GM21737 (cell line): ENCODE results near the gene LSM10.

Experiments used
- ATAC-seq: cut with Tn5 transposase; IDR thresholded peaks from one replicate; pipeline ENCODE4 v1.9.1; 2021; ENCODE audit warnings: mild to moderate bottlenecking, moderate library complexity; ENCODE audit not compliant: unreplicated experiment

LSM10 gene

DNA sequence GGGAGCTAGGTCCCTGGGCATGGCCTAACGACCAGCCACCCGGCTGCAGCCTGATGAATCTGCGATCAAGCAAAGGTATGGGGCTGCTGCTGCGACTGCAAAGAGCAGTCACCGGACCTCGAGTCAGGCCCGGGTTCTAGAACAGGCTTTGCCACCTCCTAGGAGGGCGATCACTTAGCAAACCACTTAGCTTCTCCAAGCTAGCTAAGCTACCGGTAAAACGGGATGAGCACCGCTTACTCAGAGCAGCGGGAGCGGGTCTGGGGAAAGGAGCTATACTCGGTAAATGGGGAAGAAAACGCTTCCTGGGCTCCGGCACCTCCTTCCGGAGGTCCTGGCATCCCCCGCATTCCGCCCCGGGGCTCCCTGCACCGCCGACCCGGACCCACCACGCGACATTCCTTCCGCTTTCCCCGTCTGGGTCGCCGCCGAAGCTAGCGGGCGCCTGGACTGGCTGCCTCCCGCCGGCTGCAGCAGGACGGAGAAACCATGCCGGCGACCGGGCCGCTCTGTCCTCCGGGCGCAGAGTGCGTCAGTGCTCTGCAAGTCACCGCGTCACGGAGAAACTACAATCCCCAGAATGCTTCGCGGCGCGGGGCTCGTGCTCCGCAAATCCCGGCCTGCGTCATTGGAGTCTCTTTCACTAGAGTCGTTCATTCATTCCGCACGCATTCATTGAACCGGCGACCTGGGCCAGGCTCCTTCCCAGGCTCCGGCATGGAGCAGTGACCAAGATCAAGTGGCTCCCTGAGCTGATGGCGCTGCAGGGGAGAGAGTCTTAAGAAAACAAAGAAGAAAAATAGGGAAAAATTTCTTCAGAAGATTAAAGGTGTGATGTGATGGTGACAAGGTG, at the start of gene LSM10:
TSS of gene LSM10 (minus strand) at position 531 of the 853 bp plus-strand sequence. CDS start 3,779 bp downstream, outside the sequence.
- ATAC-seq: peak; percentile 60

DNA sequence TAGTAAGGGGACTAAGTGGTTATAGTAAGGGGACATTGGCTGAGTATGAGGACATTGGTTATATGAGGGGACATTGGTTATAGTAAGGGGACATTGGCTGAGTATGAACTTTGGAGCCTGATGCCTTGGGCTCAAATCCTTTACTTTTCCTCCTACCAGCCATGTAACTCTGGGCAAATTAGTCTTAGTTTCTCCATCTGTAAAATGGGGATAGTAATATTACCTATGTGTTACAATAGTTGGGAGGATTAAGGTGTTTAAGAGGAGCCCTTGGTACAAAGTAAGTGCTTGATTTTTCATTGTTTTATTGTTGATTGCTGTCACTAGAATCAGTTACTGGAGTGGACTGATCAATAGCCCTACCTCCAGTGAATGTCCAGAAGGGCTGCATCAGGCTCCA, 49.7 kb upstream of the LSM10 start:
- no peak for ATAC-seq

DNA sequence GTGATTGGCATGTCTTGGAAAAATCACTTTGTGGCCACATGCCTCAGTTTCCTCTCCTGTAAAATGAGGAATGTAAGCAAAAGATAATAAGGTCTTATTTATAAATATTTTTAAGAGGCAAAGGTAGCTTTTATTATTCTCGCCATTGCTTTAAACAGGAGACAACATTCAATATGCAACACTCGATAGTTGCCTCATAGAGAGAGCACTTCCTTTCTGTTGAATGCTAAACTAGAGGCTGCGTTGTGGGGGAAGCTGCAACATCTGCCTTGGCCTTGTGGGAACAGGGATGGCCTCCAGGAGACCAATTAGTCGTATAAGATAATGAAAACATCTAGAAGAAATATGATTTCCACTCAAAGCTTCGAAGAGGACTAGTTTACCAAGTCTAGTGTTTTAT, 49.0 kb upstream of the LSM10 start:
- no peak for ATAC-seq

DNA sequence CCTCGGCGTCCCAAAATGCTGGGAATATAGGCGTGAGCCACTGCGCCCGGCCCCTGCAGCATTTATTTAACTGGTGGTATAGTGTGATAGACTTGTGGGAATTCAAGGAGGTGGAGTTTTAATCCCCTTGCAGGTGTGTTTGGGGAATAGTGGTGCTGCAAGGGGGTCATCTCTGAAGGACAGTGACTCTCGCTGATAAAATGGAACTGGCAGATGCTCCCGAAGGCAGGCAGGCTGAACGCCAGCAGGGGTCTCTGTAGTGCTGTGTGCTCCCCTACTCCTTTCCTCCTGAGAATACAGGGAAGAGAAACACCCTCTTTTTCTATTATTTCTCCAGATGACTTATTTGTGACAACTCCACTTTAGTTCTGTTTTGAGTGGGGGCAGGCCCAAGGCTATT, 48.6 kb upstream of the LSM10 start:
- no peak for ATAC-seq

DNA sequence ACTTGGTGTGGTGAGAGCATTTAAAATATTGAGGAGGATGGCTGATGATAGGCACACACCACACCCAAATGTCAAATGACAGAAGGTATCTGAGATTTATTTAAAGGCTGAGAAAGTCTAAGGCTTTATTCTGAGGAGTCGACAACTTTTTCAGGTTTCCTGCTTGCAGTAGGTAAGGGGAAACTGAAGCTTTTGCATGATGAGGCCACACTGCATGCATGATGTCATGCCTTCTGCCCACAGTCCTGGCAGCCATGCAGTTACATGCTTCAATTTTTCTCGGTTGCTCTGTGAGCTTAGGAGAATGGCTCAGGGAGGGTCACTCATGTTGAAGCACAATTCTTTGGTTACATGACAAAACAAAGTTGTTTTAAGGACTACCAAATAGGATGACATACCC, 45.6 kb upstream of the LSM10 start:
- no peak for ATAC-seq

DNA sequence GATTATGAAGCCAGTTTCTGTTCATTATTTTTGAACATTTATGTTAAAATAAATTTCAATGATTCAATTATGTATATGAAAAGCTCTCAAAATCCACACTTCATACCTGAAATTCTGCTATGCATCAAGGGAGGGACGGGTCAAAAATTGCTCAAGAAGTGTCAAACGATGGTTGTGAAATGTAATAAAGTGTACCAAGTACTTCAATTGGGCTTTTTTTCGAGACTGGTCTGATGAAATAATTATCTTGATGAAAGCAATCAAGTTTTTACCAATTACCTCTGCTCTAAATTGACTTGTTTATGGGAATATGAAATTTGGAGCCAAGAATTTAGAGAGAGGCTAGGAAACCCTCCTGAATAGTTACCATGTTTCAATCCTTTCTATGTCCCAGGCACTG, 44.6 kb upstream of the LSM10 start:
- ATAC-seq: no peak

DNA sequence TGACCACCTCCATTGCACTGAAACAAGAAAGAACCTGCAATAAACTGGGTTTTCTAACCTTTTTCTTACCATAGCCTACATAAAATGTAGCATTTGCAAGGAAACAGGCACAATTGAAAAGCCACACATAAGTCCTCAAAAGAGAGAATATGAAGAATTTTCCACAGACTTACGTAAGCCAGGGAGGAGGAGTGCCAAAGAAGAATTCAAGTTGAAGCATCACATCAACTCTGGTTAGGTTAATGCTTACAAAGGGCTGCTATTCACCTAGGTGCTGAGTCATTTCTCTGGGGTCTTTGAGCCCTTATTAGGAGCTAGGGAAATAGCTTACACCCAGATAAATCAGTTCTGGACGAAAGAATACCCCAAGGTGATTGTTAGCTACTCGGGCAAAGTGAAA, 42.9 kb upstream of the LSM10 start:
- no peak for ATAC-seq

DNA sequence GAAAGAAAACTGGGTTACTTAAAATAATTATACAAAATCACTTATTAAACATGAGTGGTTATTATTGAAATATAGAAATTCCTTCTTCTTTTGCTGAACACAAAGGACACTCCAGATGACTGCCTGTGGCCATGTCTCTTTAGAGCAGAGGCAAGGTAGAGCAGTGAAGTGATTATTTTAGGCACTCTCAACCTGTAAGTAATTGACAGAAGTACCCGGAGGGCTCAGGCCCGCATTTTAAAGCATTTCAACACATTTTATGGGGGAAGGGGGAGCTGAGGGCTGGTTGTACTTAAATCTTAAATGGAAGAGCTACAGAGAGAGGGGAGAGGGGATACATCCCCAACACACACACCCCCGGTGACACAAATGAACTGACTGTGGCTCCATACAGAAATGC, 42.3 kb upstream of the LSM10 start:
- no peak for ATAC-seq

DNA sequence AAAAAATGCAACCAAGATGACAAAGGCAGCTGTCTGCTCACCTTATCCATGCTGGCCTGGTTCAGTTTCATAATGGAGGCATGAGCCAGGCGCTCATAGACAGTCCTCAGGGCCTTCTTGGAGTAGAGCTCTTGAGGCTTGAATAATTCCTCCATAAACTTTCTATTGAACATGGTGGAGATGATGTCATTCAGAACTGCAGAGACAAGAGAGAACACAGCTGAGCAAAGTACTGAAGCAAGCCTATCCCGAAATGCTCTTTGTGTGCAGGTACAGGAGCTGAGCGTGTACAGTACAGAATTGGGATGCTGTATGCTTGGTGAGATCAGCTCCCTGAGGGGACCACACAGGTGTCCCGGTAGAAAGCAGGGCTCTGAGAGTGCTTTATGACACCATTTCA, 41.0 kb upstream of the LSM10 start:
- ATAC-seq: no peak

DNA sequence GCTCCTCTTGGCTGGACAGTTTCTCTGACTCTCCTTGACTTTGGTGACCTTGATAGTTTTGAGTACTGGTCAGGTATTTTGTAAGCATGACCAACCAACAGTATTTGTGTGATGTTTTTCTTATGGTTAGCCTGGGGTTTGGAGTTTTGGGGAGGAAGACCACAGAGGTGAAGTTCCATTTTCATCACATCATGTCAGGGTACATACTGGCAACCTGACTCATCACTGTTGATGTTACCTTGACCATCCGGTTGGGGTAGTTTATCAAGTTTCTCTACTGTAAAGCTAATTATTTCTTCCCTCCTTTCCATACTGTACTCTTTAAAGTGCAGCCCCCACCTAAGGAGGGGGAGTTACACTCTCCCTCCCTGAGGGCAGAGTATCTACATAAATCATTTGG, 39.1 kb upstream of the LSM10 start:
- no peak for ATAC-seq

DNA sequence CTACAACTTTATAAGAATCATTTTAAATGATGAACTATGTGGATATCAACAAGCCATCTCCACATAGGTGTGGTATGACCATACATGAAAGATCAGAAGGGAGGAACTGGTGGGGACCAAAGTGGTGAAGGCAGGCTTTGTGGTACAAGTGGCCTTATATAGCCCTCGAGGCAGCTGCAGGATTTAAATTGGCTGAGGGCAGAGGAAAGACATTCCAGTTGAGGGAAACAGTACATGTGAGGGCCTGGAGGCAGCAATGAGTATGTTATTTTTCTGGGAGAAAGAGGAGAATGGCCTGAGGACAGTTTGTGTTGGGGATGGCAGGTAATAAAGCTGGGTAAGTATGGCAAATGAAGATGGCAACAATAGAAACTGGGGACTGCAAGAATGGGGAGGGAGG, 35.4 kb upstream of the LSM10 start:
- no peak for ATAC-seq

DNA sequence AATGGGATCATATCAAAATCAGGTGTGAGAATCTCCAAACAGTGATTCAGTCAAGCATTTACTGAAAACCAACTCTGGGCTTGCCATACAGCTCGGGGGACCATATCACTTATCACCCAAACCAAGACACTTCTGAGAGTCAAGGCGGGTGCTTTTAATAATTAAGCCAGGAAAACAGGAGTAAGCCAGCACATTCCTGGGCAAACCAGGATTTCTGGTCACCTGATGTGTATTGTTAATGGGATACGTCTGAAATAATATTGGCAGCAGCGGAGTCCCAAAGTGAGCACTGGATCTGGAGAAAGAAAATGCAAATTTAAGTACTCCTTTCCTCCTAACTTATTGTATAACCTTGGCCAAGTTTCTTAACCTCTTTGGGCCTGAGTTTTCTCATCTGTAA, 34.9 kb upstream of the LSM10 start:
- no peak for ATAC-seq

DNA sequence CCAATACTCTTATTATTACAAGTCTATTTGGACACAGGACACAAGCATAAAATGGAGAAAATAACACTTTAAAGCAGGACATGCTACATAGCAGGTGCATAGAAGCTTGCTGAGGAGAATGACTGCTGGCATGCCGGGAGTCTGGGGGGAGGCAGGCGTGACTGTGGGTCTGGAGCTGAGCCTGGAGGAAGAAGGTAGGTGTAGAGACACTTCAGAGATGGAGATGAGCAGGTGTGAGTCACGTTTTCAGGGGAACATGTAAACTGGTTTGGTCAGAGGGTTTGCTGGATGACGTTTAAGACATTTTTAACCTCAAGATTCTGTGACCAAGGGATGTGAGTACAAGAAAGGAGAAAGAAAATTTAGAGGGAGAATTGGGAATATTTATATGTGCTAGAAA, 28.1 kb upstream of the LSM10 start:
- no peak for ATAC-seq

DNA sequence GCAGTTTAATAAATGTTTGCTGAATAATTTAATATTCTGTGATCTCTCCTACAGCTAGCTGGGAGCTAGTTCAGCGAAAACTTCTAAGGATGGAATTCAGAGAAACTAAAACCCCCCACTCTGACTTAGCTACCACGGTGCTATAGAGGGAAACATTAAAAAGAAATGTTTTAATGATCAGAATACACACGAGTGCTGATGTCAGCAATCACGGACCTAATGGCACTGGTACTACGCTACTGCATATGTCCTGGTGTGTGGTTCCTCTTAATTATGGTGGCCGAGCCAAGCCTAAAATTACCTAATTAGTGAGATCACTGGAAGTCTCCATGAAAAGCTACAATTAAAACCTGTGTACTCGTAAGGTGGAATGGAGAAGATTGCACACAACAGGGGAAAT, 23.9 kb upstream of the LSM10 start:
- ATAC-seq: no peak

DNA sequence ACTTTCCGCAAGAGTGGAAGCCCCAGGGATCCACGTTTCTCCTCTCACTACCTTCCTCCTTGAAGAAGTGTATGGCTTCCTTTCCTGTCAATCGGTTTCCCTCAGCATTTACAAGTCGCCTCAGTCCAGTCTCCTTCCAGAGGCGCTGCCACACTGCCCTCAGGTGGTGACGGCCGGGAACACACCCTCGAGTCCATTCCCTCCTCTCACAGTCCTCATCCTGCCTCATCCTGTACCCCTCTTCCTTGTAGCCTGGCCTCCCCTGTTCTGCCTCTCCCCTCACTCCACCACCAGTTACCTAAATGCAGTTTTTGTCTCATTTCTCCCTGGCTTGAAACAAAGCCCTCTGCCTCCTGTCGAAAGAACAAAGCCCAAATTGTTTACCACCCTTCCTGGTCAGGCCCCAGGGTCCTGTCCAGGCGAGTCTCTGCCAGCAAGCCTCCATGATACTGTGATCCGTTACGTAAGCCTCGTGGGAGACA, 23.2 kb upstream of the LSM10 start:
- no peak for ATAC-seq

DNA sequence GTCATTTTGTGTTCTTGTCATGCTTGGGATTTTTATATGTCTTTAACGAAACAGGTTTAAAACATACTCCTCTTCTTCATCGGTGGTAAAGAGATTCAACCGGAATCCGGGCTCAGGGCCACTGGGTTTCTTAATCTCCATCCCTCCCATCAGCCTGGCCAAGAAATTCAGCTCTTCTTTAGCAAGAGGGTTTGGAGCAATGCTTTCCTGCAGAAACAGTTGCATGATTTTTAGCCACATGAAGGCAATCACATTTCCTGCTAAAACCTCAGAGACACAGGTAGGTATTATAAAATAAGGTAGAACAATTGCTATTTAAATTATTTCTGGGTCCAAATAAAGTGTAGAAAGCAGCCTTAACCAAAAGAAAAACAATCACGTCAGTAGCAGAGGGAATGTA, 22.7 kb upstream of the LSM10 start:
- no peak for ATAC-seq

DNA sequence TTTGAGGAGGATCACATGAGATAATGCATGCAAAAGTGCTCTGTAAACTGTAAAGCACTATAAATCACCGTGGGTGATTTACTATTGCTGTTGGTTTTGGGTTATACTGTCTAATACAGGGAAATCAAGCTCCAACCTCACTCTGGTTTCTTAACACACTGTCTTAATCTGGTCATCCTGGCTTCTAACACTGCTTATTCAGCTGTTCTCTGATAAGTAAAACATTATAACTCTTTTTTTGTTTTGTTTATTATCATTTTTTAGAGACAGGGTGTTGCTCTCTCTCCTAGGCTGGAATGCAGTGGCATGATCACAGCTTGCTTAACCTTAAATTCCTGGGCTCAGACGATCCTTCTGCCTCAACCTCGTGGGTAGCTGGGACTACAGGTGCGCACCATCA, 21.9 kb upstream of the LSM10 start:
- ATAC-seq: no peak

DNA sequence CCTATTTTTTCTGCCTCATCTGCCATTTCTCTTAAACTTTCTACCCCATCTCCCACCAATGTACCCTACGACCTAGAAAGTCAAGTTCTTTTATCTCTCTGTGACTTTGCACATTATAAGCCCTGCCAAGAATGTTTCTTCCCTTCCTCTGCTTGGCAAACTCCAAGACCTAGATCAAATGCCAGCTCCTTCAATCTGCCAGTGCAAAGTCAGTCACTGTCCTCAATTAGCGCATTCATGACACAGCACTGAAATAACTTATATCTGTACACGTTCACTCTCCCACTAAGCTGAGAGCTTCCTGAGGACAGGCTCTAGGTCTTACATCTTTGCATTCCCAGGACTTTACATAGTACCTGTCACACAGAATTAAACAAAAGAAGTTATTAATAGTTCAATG, 21.4 kb upstream of the LSM10 start:
- ATAC-seq: no peak

DNA sequence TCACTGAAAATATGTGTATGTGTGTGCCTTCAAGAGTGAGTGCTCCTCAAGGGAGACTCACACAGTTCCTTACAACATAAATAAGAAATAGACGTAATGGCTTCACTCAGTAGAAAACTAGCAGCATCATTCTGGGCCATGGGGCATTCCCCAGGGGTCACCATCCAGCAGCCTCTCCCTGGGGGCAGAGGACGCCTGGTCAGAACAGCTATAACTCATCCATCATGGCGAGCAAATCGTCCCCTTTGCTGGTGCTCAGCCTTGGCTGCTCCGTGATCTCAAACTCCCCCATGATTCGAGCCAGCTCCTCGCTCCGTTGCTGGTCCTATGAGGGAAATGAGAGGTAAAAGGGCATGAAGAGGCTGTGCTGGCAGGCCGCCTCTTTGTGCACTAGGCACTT, 20.2 kb upstream of the LSM10 start:
- ATAC-seq: no peak

DNA sequence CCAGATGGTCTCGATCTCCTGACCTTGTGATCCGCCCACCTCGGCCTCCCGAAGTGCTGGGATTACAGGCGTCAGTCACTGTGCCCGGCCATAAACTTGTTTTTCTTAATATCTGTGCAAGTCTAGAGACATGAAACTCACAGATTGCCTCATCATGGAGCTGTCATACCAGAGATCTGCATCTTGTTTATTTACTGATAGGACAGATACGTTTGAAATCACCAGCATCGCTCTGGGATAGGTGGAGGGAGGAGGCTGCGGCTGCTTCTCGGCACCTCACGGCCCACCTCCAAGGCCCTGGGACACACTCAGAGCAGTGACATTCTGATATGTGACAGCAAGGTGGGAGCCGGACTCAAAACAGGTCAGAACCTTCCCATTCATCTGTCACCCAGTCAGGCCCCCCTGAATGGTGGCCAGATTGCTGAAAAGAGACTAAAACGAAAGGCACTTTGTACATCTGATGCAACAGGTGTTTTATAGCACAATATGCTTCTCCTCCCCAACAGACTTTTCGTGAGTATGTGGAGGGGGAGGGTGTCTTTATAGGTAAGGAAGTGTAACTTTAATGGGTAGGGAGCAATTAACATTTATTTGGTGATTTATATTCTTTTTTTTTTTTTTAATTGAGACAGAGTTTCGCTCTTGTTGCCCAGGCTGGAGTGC, 18.1 kb upstream of the LSM10 start:
- ATAC-seq: no peak

DNA sequence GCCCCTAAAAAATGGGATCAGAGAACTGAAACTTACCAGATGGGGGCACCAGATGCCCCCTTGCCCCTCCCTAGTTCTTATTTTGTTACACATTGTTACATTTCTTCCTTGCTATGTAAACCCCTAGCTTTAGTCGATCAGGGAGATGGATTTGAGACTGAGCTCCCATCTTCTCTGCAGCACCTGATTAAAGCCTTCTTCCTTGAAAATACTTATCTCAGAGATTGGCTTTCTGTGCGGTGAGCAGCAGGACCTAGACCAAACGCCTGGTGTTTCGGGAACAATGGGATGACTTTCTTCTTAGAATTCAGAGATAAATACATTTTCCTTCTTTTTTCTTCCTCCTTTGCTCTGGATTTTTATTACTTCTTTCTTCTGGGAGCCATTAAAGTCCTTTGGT, 16.7 kb upstream of the LSM10 start:
- ATAC-seq: no peak
